Spleen (tissue), 11 donors: ENCODE data around the gene BBS9. TPM values are rescaled to one million over a fixed set of nuclear protein-coding genes. Genes with fewer than 3 reads are reported as not detected.

Source experiments
- DNase-seq: peaks from one replicate; pipeline ENCODE4 v3.0.0-alpha.2; 2020
- H3K27ac ChIP-seq, 8 donors: fragments of 200-600 bp; sonication (generic) in 7 of 8; 1 replicate in 4 of 8; 2 replicates in 4 of 8; pipeline versions ENCODE4 v1.5.0 to v1.8.0; 2016 to 2021; ENCODE audit warnings: inconsistent platforms in 4 of 8, mild to moderate bottlenecking in 4 of 8, moderate library complexity in 1 of 8
- H3K27me3 ChIP-seq, 7 donors: fragments of 200-600 bp; sonication (generic) in 6 of 7; replicated peaks in 1 of 7; 1 replicate in 4 of 7; 2 replicates in 3 of 7; pipeline versions ENCODE4 v1.5.0 to v1.8.0; 2016 to 2021; ENCODE audit warnings: inconsistent platforms in 3 of 7, mild to moderate bottlenecking in 1 of 7
- H3K36me3 ChIP-seq, 6 donors: fragments of 200-600 bp; sonication (generic) in 5 of 6; 1 replicate in 4 of 6; 2 replicates in 2 of 6; pipeline versions ENCODE4 v1.5.0 to v1.8.0; 2016 to 2021; ENCODE audit warnings: inconsistent platforms in 2 of 6
- H3K4me1 ChIP-seq, 6 donors: fragments of 200-600 bp; sonication (generic) in 5 of 6; 1 replicate in 3 of 6; 2 replicates in 3 of 6; pipeline versions ENCODE4 v1.5.0 to v1.8.0; 2016 to 2021; ENCODE audit warnings: inconsistent platforms in 3 of 6
- H3K4me3 ChIP-seq, 8 donors: fragments of 200-600 bp; sonication (generic) in 7 of 8; 1 replicate in 4 of 8; 2 replicates in 4 of 8; pipeline versions ENCODE4 v1.5.0 to v1.8.0; 2016 to 2021; ENCODE audit warnings: inconsistent platforms in 4 of 8, mild to moderate bottlenecking in 4 of 8, moderate library complexity in 2 of 8
- H3K9me3 ChIP-seq, 8 donors: fragments of 200-600 bp; sonication (generic) in 7 of 8; 1 replicate in 4 of 8; 2 replicates in 4 of 8; pipeline versions ENCODE4 v1.5.0 to v1.8.0; 2016 to 2021; ENCODE audit warnings: inconsistent platforms in 4 of 8
- POLR2A ChIP-seq, 3 donors: fragments of 450-650 bp; IDR thresholded peaks; one replicate each; pipeline ENCODE4 v1.5.1; 2017; ENCODE audit warnings: antibody characterized with exemption in 3 of 3, mild to moderate bottlenecking in 1 of 3
- POLR2AphosphoS5 ChIP-seq, 3 donors: sonication (generic); formaldehyde crosslinking; IDR thresholded peaks; one replicate each; pipeline ENCODE4 v1.5.1; 2017; ENCODE audit warnings: antibody characterized with exemption in 3 of 3
- WGBS, 5 donors: extraction: QIAGEN DNeasy Blood & Tissue Kit in 3 of 5; methylation state at CpG; one replicate each; pipeline versions ENCODE4 v1.1.5 to v1.1.7; 2013 to 2018; 5-methylcytosine and 5-hydroxymethylcytosine counted together
- intact Hi-C: fragments of 100-400 bp; cut with DNase I; formaldehyde crosslinking; loops from one replicate; pipeline ENCODE4 v1.15.0; 2023; ENCODE audit warnings: low total_unique reads
- polyA plus RNA-seq, 3 donors: library from polyadenylated mRNA; stranded (reverse); fragments of 200-250 nt; gene quantifications; one replicate each; pipeline ENCODE4 v1.2.1, GENCODE V29; 2013
- total RNA-seq, 7 donors: library from RNA; depleted of rRNA in 3 of 7; stranded (reverse); fragments of >200 nt in 3 of 7; fragmentation: NEBNext Ultra II Directional in 4 of 7; extraction: Animal tissue kit (Norgen Biotek cat#: 25700) in 4 of 7; gene quantifications; one replicate each; pipeline versions ENCODE4 v1.1.0 to v1.2.1, GENCODE V29; 2016 to 2021
- TF ChIP-seq, protein P1 (sequence below), 11 experiments: fragments of 200-600 bp in 7 of 11; fragments of 450-650 bp in 4 of 11; sonication (generic) in 4 of 11; IDR thresholded peaks in 8 of 11; conservative IDR thresholded peaks in 3 of 11; 1 replicate in 7 of 11; 2 replicates in 4 of 11; pipeline versions ENCODE4 v1.4.0 to v1.8.0; 2016 to 2021; ENCODE audit warnings: antibody characterized with exemption in 11 of 11, inconsistent platforms in 4 of 11, mild to moderate bottlenecking in 1 of 11
- donor health status: healthy with polysubstance abuse.
- donor health status: DM: no; HTN: no; CAD: no; lungs with moderate emphysema.
- donor health status: DM: no; HTN: no; CAD: no.
- donor health status: Bipolar disorder and iron deficiency.
- donor health status: healthy.
- donor health status: DM: no; HTN: no; CAD: no.
- donor health status: DM: yes; HTN: yes; CAD: no.

The BBS9 gene
- total and polyA plus RNA-seq, 10 donors, result 2.3 to 44.1 (median 25.3) TPM

DNA sequence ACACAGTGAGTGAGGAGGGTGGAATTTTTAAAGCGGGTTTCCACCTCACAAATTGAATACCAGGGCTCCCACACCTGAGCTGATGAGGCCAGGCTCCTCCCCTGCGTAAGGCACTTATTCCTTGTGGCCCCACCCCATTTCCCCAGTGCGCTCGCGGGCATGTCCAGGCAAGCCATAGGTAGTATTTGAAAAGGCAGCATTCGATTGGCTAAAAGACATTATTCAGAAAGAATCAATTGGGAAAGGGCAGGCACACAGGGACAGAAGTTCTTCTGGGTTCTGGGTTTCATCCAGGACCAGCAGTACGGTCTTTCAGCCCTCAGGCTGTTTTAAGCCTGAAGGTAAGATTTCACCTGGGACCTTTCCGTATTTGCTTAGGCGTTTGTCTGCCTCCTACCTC is 222.3 kb downstream of the BBS9 start:
- DNase-seq, result no peak
- Histone ChIP-seq H3K9me3 (no peaks in the 10 kb centered on the region), H3K27me3 (no peaks in the 10 kb centered on the region), H3K4me3 (no peak overlapping the region), H3K36me3 (peaks cover 0 to 27% (median 0%) of the 10 kb centered on the region in 6 donors), H3K4me1 (no peaks in the 10 kb centered on the region), H3K27ac (no peak overlapping the region)
- 96 to 99% (median 97%) methylated on average over 9 of the region's 9 CpGs for WGBS, 5 donors
- TF ChIP-seq POLR2A (IDR thresholded peaks at IDR 0.05), result no peak
- TF ChIP-seq POLR2AphosphoS5 (IDR thresholded peaks at IDR 0.05), result no peak
- TF ChIP-seq, protein P1, sequence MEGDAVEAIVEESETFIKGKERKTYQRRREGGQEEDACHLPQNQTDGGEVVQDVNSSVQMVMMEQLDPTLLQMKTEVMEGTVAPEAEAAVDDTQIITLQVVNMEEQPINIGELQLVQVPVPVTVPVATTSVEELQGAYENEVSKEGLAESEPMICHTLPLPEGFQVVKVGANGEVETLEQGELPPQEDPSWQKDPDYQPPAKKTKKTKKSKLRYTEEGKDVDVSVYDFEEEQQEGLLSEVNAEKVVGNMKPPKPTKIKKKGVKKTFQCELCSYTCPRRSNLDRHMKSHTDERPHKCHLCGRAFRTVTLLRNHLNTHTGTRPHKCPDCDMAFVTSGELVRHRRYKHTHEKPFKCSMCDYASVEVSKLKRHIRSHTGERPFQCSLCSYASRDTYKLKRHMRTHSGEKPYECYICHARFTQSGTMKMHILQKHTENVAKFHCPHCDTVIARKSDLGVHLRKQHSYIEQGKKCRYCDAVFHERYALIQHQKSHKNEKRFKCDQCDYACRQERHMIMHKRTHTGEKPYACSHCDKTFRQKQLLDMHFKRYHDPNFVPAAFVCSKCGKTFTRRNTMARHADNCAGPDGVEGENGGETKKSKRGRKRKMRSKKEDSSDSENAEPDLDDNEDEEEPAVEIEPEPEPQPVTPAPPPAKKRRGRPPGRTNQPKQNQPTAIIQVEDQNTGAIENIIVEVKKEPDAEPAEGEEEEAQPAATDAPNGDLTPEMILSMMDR (IDR thresholded peaks at IDR 0.05 in 8 of 11, conservative IDR thresholded peaks at IDR 0.05 in 3 of 11), result no peak
- intact Hi-C loops, result no loop called here

DNA sequence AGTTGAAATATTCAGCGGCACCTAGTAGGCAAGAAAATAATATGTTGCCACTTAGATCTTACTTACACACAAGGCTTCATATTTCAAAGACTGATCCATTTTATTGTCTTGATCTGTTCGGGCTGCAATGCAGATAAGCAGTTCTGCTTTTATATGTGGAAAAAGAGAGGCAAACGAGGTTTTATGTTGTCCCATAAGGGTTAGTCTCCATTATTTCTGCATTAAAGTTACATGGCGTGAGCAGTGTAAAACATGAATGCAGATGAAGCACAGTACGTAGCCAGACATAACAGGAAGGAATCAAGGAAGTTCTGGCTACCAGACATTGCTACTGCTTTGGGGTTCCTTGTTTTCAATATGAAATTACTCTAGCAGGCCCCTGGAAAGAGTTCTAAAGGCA is 224.8 kb downstream of the BBS9 start:
- Histone ChIP-seq H3K9me3 (no peaks in the 10 kb centered on the region), H3K4me1 (no peaks in the 10 kb centered on the region), H3K27me3 (no peaks in the 10 kb centered on the region), H3K4me3 (no peak overlapping the region), H3K27ac (no peak overlapping the region), H3K36me3 (peaks cover 0 to 25% (median 0%) of the 10 kb centered on the region in 6 donors)
- no peak for DNase-seq
- TF ChIP-seq POLR2A (IDR thresholded peaks at IDR 0.05) (no peak), POLR2AphosphoS5 (IDR thresholded peaks at IDR 0.05) (no peak)
- TF ChIP-seq, protein P1 (IDR thresholded peaks at IDR 0.05 in 8 of 11, conservative IDR thresholded peaks at IDR 0.05 in 3 of 11), result no peak
- intact Hi-C loops, result no loop called here
- 66 to 77% (median 74%) methylated on average over 5 of the region's 5 CpGs for WGBS, 5 donors

DNA sequence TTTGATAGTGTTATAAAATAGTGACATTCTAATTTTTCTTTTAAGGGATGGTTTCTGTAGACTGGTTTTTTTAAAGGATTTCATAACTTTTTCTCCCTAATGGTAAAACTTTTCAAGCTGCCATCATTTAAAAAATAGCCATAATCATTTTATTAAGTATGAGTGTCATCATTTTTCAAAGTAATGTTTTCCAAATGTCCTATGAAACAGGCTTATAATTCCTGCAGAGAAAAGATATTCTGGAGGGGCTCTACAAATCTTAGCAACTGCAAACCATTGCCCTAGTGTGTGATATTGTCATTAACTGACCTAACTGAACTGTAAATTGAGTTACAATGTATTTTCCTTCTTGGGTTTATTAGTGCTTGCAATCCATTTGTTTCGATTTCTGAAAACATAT is 226.0 kb downstream of the BBS9 start:
- no peaks in the 10 kb centered on the region for H3K4me1 ChIP-seq
- no peaks in the 10 kb centered on the region for H3K9me3 ChIP-seq
- H3K4me3 ChIP-seq, result no peak overlapping the region
- TF ChIP-seq POLR2A (IDR thresholded peaks at IDR 0.05), result no peak
- TF ChIP-seq POLR2AphosphoS5 (IDR thresholded peaks at IDR 0.05), result no peak
- TF ChIP-seq, protein P1 (IDR thresholded peaks at IDR 0.05 in 8 of 11, conservative IDR thresholded peaks at IDR 0.05 in 3 of 11), result no peak
- no peak overlapping the region for H3K27ac ChIP-seq
- no peak for DNase-seq
- no peaks in the 10 kb centered on the region for H3K27me3 ChIP-seq
- H3K36me3 ChIP-seq, result peaks cover 0 to 13% (median 0%) of the 10 kb centered on the region in 6 donors
- 90 to 100% (median 98%) methylated on average over 1 of the region's 1 CpG for WGBS, 5 donors
- intact Hi-C loops, result no loop called here

DNA sequence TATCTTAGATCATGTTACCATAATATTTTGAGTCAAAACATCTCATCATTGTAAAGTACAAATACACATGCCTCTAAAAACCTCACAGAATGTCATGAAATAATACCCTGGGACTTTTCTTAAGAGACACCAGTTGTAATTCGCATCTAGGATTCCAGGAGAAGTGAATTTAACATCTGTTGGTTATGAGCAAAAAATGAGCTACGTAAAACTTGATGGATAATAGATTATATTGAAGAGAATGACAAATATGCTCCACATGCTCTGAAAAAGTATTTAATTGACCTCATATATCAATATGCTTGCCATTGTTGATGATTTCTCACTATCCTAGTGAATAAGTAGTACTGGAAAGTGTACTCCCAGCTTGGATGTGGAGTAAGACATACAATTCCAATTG is 227.0 kb downstream of the BBS9 start:
- WGBS, 5 donors, result 91 to 98% (median 93%) methylated on average over 2 of the region's 2 CpGs
- Histone ChIP-seq H3K27me3 (no peaks in the 10 kb centered on the region), H3K9me3 (no peaks in the 10 kb centered on the region), H3K4me1 (no peaks in the 10 kb centered on the region), H3K36me3 (peaks cover 0 to 5% (median 0%) of the 10 kb centered on the region in 6 donors), H3K27ac (no peak overlapping the region), H3K4me3 (no peak overlapping the region)
- no peak for DNase-seq
- TF ChIP-seq POLR2AphosphoS5 (IDR thresholded peaks at IDR 0.05), result no peak
- TF ChIP-seq, protein P1 (IDR thresholded peaks at IDR 0.05 in 8 of 11, conservative IDR thresholded peaks at IDR 0.05 in 3 of 11), result no peak
- TF ChIP-seq POLR2A (IDR thresholded peaks at IDR 0.05), result no peak
- intact Hi-C loops, result no loop called here
